Mucosa of rectum (tissue), 2 donors: Measurements from ENCODE around the gene XPO4.

Experiments used
- H3K27ac ChIP-seq, 2 donors: one replicate each; pipeline ENCODE4 v1.7.0; 2013; ENCODE audit warnings: inconsistent platforms in 2 of 2, low read depth in 2 of 2, low read length in 2 of 2
- H3K27me3 ChIP-seq, 2 donors: one replicate each; pipeline ENCODE4 v1.7.0; 2013; ENCODE audit warnings: low read length in 2 of 2; ENCODE audit not compliant: control insufficient read depth in 2 of 2, insufficient read depth in 2 of 2
- H3K36me3 ChIP-seq, 2 donors: one replicate each; pipeline ENCODE4 v1.7.0; 2013; ENCODE audit warnings: low read length in 2 of 2; ENCODE audit not compliant: control insufficient read depth in 2 of 2, insufficient read depth in 2 of 2
- H3K4me1 ChIP-seq, 2 donors: one replicate each; pipeline ENCODE4 v1.7.0; 2013; ENCODE audit warnings: low read length in 2 of 2, mild to moderate bottlenecking in 1 of 2; ENCODE audit not compliant: control insufficient read depth in 2 of 2, insufficient read depth in 2 of 2
- H3K4me3 ChIP-seq, 2 donors: one replicate each; pipeline ENCODE4 v1.7.0; 2013; ENCODE audit warnings: low read length in 2 of 2
- H3K9ac ChIP-seq, 2 donors: one replicate each; pipeline ENCODE4 v1.7.0; 2013; ENCODE audit warnings: low read length in 2 of 2, low read depth in 1 of 2, mild to moderate bottlenecking in 1 of 2
- H3K9me3 ChIP-seq, 2 donors: one replicate each; pipeline ENCODE4 v1.7.0; 2013; ENCODE audit warnings: low read length in 2 of 2; ENCODE audit not compliant: control insufficient read depth in 2 of 2
- donor health status: healthy.
- donor health status: Normal muscosa, but diverticular disease.

Gene XPO4

GRCh38 chr13:20796791-20797508 is 105.6 kb downstream of the XPO4 start:
- H3K4me1 ChIP-seq = no peaks in the 10 kb centered on the region
- H3K27ac ChIP-seq = no peak overlapping the region
- no peak overlapping the region for H3K4me3 ChIP-seq
- no peaks in the 10 kb centered on the region for H3K27me3 ChIP-seq
- H3K9me3 ChIP-seq = no peaks in the 10 kb centered on the region
- no peak overlapping the region for H3K9ac ChIP-seq
- H3K36me3 ChIP-seq = peaks cover 15 to 40% of the 10 kb centered on the region in 2 donors

GRCh38 chr13:20789665-20790064 is 112.9 kb downstream of the XPO4 start:
- Histone ChIP-seq H3K4me3 (no peak overlapping the region), H3K27ac (no peak overlapping the region), H3K27me3 (no peaks in the 10 kb centered on the region), H3K4me1 (no peaks in the 10 kb centered on the region), H3K9ac (no peak overlapping the region), H3K36me3 (peaks cover 3 to 28% of the 10 kb centered on the region in 2 donors), H3K9me3 (no peaks in the 10 kb centered on the region)

DNA sequence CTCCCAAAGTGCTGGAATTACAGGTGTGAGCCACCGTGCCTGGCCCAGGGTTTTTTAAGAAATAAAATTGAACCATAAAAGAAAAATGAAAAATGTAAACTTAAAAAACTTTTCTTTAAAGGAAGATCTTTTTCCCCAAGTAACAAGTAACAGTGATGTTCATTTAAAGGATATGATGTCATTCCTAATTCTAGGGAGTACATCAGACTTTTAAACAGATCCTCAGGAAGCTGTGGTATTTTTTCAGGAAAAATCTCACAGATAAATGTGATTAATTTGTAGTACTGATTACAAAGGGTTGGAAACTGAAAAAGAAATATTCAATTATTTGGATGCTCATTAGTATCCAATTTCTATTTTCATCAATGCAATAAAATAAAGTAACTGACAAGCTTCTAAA is 114.2 kb downstream of the XPO4 start:
- Histone ChIP-seq H3K4me3 (no peak overlapping the region), H3K27ac (no peak overlapping the region), H3K4me1 (no peaks in the 10 kb centered on the region), H3K27me3 (no peaks in the 10 kb centered on the region), H3K36me3 (peaks cover 5 to 24% of the 10 kb centered on the region in 2 donors), H3K9ac (no peak overlapping the region), H3K9me3 (no peaks in the 10 kb centered on the region)

DNA sequence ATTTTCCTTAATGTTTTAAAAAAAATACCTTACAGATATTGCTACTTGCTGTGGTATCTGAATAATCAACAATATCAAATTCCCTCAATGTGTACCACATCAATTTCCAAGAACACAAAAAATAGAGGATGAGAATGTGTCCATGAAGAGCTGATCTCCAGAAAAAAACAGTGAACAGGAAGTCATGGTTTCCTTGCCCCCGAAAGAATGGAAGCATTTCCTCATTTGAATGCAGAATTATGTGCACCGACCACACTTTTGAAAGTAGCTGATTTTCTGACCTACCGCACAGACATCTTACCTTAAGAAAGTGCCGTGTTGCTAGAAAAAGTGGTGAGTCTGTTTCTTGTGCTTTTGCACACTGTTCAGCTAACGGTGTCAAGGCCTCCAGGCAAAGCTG is 115.4 kb downstream of the XPO4 start:
- Histone ChIP-seq H3K9ac (no peak overlapping the region), H3K27me3 (no peaks in the 10 kb centered on the region), H3K36me3 (peaks cover 13 to 31% of the 10 kb centered on the region in 2 donors), H3K9me3 (no peaks in the 10 kb centered on the region), H3K4me1 (no peaks in the 10 kb centered on the region), H3K27ac (no peak overlapping the region), H3K4me3 (no peak overlapping the region)

- no peak overlapping the region for H3K9ac ChIP-seq
- H3K27me3 ChIP-seq = no peaks in the 10 kb centered on the region
- H3K36me3 ChIP-seq = peaks cover 17 to 23% of the 10 kb centered on the region in 2 donors
- no peaks in the 10 kb centered on the region for H3K4me1 ChIP-seq
- H3K27ac ChIP-seq = no peak overlapping the region
- H3K4me3 ChIP-seq = no peak overlapping the region
- H3K9me3 ChIP-seq = no peaks in the 10 kb centered on the region
These were observed 120.3 kb downstream of the XPO4 start for GRCh38 chr13:20782116-20782708.

DNA sequence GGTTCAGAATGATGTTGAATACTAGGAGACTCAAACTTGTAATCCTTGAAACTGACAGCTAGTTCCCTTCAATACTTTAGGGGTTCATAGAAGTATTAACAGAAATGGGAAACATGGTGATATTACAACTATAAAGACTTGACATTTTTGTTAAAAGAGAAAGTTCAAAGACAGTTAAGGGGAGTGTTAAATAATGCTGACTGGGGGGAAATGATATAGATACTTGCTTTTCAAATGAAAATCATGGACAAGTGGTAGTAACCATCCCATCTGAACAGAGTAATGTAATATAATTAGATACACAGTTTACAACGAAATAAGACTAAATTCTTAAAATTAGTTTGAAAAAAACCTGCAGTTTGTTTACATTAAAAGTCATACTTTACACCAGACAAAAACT is 122.2 kb downstream of the XPO4 start:
- H3K27me3 ChIP-seq = no peaks in the 10 kb centered on the region
- no peak overlapping the region for H3K27ac ChIP-seq
- no peak overlapping the region for H3K4me3 ChIP-seq
- no peaks in the 10 kb centered on the region for H3K4me1 ChIP-seq
- no peaks in the 10 kb centered on the region for H3K9me3 ChIP-seq
- peaks cover 16 to 17% of the 10 kb centered on the region in 2 donors for H3K36me3 ChIP-seq
- no peak overlapping the region for H3K9ac ChIP-seq

- Histone ChIP-seq H3K4me1 (no peaks in the 10 kb centered on the region), H3K9me3 (no peaks in the 10 kb centered on the region), H3K4me3 (no peak overlapping the region), H3K27ac (no peak overlapping the region), H3K36me3 (peaks cover 11 to 17% of the 10 kb centered on the region in 2 donors), H3K27me3 (no peaks in the 10 kb centered on the region), H3K9ac (no peak overlapping the region)
These were observed 123.1 kb downstream of the XPO4 start for GRCh38 chr13:20779405-20779804.

- Histone ChIP-seq H3K9me3 (no peaks in the 10 kb centered on the region), H3K9ac (no peak overlapping the region), H3K36me3 (peaks cover 11 to 12% of the 10 kb centered on the region in 2 donors), H3K4me1 (no peaks in the 10 kb centered on the region), H3K27me3 (no peaks in the 10 kb centered on the region), H3K27ac (no peak overlapping the region), H3K4me3 (no peak overlapping the region)
These were observed 124.2 kb downstream of the XPO4 start for GRCh38 chr13:20778311-20778710.

DNA sequence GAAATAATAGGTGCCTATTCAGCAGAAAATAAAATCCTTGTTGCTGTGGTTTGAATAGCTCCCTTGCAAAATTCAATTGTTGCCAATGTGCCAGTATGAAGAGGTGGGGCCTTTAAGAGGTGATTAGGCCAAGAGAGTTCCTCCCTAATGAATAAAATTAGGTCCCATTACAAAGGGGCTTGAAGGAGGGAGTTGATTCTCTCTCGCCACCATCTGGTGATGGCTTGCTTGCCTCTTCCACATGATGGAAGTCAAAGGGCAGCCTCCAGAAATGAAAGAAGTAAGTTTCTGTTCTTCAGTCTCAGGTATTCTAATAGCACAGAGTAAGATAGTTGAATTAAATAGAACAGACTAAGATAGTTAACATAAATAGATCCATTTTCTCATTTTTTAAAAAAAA is 125.8 kb downstream of the XPO4 start:
- H3K4me3 ChIP-seq = no peak overlapping the region
- no peak overlapping the region for H3K27ac ChIP-seq
- no peak overlapping the region for H3K9ac ChIP-seq
- H3K4me1 ChIP-seq = peaks cover 4 to 7% of the 10 kb centered on the region in 2 donors
- peaks cover 0 to under 1% of the 10 kb centered on the region in 2 donors for H3K36me3 ChIP-seq
- H3K27me3 ChIP-seq = no peaks in the 10 kb centered on the region
- no peaks in the 10 kb centered on the region for H3K9me3 ChIP-seq

DNA sequence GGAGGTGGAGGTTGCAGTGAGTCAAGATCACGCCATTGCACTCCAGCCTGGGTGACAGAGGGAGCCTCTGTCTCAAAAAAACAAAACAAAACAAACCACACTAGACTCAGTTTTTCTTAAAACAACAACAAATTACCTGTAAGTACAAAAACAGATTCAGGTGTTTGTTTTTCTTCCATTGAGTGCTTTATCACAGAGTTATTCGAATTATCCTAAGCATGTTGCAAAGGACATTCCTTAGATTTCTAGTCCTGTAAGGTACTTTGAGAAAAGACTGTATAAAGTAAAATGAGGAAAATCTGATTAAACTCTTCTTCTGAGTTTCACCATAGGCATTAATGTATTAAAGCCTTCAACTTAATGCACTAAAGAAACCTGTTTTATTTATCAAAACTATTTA is 126.6 kb downstream of the XPO4 start:
- Histone ChIP-seq H3K27ac (no peak overlapping the region), H3K27me3 (no peaks in the 10 kb centered on the region), H3K4me3 (no peak overlapping the region), H3K9ac (no peak overlapping the region), H3K36me3 (peaks cover 0 to under 1% of the 10 kb centered on the region in 2 donors), H3K4me1 (peaks cover 4 to 7% of the 10 kb centered on the region in 2 donors), H3K9me3 (no peaks in the 10 kb centered on the region)
